Stimulated activated effector memory CD8-positive, alpha-beta T cell treated with anti-CD3 and anti-CD28 coated beads, Interleukin-12 subunit alpha, Interleukin-12 subunit beta, amount 100 ng/mL, for 72 hours (primary cell): ENCODE data around the gene HOXD11.

Source experiments
- ATAC-seq: fragments of 150-1000 bp; cut with Tn5 transposase; 2 replicates; pipeline ENCODE4 v1.10.0; 2021
- DNase-seq, 2 donors: peaks; one replicate each; pipeline ENCODE4 v3.0.0; 2021 to 2022; ENCODE audit warnings: low spot score in 2 of 2
- H3K27ac Mint-ChIP-seq: one replicate; pipeline ENCODE4 v1.8.0; 2022; ENCODE audit warnings: mild to moderate bottlenecking, mixed read lengths
- H3K36me3 Mint-ChIP-seq: one replicate; pipeline ENCODE4 v1.8.0; 2022; ENCODE audit warnings: mild to moderate bottlenecking, mixed read lengths
- H3K4me1 Mint-ChIP-seq: one replicate; pipeline ENCODE4 v1.8.0; 2022; ENCODE audit warnings: mixed read lengths
- H3K4me3 Mint-ChIP-seq: one replicate; pipeline ENCODE4 v1.8.0; 2022; ENCODE audit warnings: mild to moderate bottlenecking, mixed read lengths
- H3K9me3 Mint-ChIP-seq: one replicate; pipeline ENCODE4 v1.8.0; 2022; ENCODE audit warnings: mixed read lengths

HOXD11 gene

DNA sequence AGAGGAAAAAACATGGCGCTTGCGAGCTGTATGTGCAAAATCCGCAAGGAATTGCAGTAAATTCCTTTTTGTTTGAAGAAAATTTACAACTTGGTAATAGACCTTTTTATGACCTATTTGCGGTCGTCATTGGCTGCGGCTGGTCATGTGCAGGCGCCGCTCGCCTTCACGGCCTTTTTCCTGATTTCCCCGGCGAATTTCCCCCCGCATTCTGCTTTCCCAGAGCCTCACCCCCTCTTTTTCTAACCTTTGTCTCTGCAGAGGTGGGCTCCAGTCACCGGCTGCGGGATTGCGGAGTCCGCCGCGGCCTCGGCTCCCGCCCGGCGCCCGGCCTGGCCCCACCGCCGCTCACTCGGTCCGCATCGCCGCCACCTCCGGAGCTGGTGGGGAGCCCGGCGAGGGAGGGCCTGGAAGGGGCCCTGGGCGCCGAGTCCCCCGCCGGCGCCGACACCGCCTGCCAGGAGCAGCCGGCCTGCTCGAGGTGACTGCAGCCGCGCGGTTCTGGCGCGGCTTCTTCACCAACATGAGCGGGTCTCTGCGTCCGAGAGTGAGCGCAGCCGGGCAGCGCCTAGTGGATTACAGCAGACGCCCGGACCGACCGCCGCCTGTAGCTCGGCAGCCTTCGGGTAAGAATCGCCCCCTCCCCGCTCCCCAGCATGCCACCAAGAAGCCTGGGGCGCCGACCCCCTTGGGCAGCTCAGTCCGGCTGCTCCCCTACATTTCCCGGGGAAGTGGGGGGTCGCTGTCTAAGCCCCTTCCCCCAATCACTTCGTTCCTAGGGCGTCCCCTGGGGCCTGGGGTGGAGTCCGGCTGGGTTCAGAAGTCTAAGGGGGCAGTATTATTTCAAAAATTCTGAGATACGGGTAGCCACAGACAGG, 29.5 kb downstream of the HOXD11 start:
- no peak for ATAC-seq
- no peak overlapping the region for H3K27ac Mint-ChIP-seq
- peaks cover 9% of the 10 kb centered on the region for H3K36me3 Mint-ChIP-seq
- no peaks in the 10 kb centered on the region for H3K9me3 Mint-ChIP-seq
- H3K4me1 Mint-ChIP-seq: peaks cover 34% of the 10 kb centered on the region
- H3K4me3 Mint-ChIP-seq: peak overlapping the region; percentile 48
- no peak for DNase-seq

DNA sequence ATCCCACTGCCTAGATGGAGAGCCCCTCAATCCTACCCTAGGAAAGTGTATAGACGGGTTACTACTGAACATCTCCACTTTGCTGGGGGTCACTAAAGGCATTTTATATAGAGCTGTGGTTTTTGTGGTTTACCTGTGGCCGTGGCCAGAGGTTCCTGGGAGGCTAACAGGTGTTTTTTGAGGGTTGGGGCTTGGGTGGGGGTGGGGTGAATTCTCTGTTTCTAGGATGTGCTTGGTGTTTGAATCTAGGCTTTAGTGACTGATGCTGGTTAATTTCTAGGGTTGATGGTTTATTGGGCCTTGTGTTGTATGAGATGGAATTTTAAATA, 30.1 kb downstream of the HOXD11 start:
- no peak overlapping the region for H3K4me3 Mint-ChIP-seq
- DNase-seq: no peak
- peaks cover 33% of the 10 kb centered on the region for H3K4me1 Mint-ChIP-seq
- H3K36me3 Mint-ChIP-seq: peaks cover 9% of the 10 kb centered on the region
- no peaks in the 10 kb centered on the region for H3K9me3 Mint-ChIP-seq
- H3K27ac Mint-ChIP-seq: no peak overlapping the region
- no peak for ATAC-seq

DNA sequence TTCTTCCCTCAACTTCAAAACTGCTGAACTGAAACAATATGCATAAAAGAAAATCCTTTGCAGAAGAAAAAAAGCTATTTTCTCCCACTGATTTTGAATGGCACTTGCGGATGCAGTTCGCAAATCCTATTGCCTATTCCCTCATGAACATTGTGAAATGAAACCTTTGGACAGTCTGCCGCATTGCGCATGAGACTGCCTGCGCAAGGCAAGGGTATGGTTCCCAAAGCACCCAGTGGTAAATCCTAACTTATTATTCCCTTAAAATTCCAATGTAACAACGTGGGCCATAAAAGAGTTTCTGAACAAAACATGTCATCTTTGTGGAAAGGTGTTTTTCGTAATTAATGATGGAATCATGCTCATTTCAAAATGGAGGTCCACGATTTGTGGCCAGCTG, 30.8 kb downstream of the HOXD11 start:
- DNase-seq: no peak
- Mint-ChIP-seq H3K36me3 (peaks cover 9% of the 10 kb centered on the region), H3K27ac (no peak overlapping the region), H3K9me3 (no peaks in the 10 kb centered on the region), H3K4me3 (no peak overlapping the region), H3K4me1 (peaks cover 26% of the 10 kb centered on the region)
- no peak for ATAC-seq

DNA sequence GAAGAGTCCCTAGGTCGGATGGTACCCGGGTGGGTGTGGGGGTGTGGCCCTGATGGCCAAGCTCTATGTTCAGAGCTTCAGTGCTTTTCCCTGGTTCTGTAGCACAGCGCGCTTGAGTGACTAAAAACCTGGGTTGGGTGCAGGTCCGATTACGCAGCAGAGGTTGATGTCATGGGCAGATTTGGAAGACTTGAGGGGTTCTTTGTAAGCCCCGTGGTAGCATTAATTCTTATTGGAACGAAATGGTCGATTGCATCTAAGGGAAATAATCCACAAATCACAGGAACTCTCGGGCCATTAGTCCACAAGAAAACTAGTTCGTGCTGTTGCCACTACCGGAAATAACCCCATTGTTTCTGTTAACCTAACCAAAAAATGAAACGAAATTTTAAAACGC, 31.4 kb downstream of the HOXD11 start:
- no peak overlapping the region for H3K4me3 Mint-ChIP-seq
- no peaks in the 10 kb centered on the region for H3K9me3 Mint-ChIP-seq
- H3K36me3 Mint-ChIP-seq: peaks cover 9% of the 10 kb centered on the region
- H3K4me1 Mint-ChIP-seq: peaks cover 24% of the 10 kb centered on the region
- ATAC-seq (no peak), DNase-seq (no peak)
- H3K27ac Mint-ChIP-seq: no peak overlapping the region

DNA sequence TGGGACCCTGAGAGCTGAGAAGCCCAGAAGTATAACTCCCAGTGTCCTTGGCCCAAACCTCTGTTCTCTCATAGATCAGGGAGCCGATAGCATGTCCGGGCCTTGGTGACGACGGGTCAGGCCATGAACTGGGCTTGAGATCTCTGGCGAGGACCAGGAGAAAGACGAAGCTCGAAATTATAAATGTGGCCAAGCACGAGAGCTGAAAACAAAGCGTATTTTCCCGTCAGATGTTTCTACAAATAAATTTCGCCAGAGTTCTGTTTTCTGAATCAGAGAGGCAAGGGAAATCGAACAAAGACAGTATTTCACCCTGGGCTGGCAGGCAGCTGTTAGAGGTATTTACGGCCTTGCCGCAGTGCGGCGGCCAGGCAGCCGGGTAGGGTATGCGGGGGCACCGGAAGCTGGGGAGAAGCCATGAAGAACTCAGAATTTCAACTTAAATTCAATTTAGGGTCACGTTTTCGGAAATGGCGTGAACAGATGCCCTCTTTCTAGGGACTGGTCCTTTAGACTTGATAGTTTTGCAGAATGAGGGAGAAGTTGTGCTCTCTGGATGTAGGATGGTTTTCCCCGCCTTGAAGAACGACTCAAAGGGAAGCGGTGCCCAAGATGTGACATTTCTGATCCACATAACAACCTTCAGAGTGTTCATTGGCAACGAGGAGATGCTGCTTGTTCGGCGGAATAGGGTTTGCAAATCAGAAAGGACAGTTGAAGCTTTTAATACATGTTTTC, 32.0 kb downstream of the HOXD11 start:
- H3K36me3 Mint-ChIP-seq: peaks cover 9% of the 10 kb centered on the region
- H3K4me3 Mint-ChIP-seq: no peak overlapping the region
- DNase-seq (no peak), ATAC-seq (no peak)
- peaks cover 24% of the 10 kb centered on the region for H3K4me1 Mint-ChIP-seq
- no peak overlapping the region for H3K27ac Mint-ChIP-seq
- H3K9me3 Mint-ChIP-seq: no peaks in the 10 kb centered on the region

DNA sequence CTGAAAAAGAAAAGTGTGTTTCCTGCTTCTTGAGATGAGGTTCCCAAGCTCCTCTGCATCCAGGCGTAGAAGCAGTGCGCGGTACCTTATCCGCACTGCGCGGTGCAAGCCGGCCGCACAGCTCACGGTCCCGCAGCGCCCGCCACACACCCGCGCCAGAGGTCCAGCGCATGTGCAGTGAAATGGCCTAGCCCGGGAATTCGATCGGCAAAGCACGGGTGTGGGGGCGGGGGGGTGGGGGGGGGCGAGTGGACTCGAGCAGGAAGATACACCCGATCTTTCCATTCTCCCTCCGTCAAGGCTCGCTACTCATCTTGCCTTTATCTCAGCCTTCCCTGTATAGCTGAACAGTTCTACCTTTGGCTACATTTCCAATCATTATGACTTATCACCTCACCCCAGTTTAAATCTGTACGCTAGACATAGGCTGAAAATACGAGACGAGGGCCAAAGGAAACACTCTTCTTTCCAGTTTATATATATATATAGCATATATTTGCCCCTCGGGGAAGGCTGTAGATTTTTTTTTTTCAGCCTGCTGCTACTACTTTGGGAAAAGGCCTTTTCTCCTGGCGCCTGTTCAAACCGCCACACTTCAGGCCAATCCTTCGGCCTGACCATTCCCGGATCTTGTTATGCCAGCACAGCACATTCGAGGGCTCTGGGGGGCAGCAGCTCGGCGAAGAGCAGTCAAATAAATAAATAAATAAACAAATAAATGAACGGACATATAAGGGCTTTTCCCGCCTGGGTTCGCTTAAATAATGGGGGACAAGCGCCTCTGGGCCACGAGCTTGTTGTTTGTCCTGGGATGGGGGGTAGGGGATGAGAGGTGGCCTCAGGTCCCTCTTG, 32.8 kb downstream of the HOXD11 start:
- DNase-seq: no peak
- Mint-ChIP-seq H3K4me3 (no peak overlapping the region), H3K27ac (no peak overlapping the region), H3K36me3 (peaks cover 9% of the 10 kb centered on the region), H3K4me1 (peaks cover 24% of the 10 kb centered on the region), H3K9me3 (no peaks in the 10 kb centered on the region)
- ATAC-seq: no peak

DNA sequence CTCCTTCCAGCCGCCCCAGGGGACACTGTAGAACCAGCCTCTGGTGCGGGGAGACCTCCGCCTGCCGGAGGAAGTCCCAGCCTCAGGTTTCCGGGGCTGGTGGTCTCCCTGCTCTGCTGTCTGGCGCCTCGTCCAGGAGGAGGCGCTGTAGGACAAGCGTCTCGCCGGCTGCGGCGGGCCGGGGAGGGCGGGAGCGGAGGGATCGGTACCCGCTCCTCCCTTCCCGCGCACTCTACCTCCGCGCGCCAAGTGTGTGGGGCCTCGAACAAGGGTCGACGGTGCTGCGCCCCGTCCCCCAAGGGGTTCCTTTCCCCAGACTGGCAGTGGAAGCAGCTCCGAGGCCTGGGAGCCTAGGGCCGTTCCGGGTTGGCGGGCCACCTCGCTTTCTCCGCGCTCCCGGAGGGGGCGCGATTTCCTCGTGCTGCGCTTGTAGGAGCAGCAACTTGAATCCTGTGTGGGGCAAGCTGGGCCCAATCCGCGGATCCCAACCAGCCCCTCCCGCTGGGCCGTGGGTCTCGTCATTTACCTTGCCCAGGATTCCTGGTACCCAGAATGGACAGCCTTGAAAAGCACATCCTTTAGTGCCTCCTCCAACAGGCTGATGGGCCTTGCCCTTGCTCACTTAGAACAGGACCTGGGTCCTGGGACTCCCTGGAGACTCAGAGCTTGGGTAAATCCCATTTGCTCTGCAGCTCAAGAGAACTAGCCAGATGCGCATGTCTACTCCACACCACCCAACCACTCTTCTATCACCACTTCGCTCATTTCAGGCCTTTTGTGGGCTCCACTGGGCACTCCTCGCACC, 33.6 kb downstream of the HOXD11 start:
- Mint-ChIP-seq H3K36me3 (peaks cover 4% of the 10 kb centered on the region), H3K4me1 (peaks cover 18% of the 10 kb centered on the region), H3K9me3 (no peaks in the 10 kb centered on the region), H3K27ac (no peak overlapping the region), H3K4me3 (peak overlapping the region; percentile 31)
- ATAC-seq (peak; percentile 88), DNase-seq (peak; percentile 63 to 83)

DNA sequence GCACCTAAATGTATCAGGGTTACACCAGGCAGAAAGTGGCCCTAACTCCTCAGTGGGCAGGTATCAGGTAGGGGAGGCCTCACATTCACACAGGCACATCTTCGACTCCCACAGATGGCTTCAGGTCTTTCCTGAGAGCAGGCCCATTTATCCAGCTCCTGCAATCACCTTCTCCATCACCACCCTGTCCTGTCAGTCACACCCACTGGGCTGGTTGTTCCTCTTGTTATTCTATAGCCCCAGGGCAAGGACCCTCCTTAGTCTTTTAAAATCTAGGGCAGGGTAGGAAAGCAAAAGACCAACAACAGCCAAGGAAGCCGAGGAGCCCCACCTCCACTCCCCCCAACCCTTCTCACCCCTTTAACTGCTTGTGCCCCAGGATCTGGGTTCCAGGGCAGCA, 35.2 kb downstream of the HOXD11 start:
- no peak overlapping the region for H3K4me3 Mint-ChIP-seq

DNA sequence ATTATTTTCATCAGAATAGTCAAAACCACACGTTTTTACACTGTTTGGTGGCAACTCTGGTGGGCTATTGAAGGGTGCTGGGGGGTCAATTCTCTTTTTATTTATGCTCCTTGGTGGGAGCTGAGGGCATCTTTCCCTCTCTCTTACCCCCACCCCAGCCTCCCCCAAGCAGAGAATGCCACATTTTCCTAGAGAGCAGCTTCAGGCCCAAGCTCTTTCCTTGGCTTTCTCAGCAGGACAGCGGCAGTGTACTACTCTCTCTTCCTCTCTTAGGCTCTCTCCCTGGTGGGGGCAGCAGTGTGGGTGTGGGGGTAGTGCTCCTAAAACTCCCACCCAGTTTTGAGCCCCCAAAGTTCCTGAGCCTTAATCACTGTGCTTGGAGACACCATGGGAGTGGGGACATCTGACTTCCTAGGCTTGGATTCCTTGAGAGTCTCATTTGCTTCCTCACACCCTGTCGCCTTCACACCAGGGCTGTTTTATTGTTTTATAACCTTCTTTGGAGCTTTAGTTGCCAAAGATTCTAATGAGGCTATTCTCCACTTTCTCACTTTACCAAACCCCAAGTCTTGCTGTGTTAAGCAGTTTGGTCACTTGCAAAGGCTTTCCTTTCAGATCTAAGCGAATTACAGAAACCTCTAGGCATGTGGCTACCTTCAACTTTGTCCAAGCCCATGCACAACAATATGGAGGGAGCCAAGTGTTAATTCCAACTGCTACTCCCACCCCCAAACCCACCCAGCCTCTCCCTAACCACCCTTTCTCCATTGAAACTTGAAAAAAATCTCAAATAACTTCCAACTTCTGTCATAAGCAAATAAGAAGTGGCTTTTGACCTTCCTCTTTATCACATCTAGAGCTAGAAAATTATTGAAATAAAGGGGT, 38.2 kb downstream of the HOXD11 start:
- Mint-ChIP-seq H3K36me3 (no peaks in the 10 kb centered on the region), H3K4me3 (no peak overlapping the region), H3K27ac (no peak overlapping the region), H3K9me3 (no peaks in the 10 kb centered on the region), H3K4me1 (peaks cover 11% of the 10 kb centered on the region)
- ATAC-seq: no peak
- DNase-seq: no peak

More for the DNA sequence above, 35.2 kb downstream of the HOXD11 start:
- ATAC-seq (no peak), DNase-seq (no peak)
- H3K27ac Mint-ChIP-seq: no peak overlapping the region
- H3K36me3 Mint-ChIP-seq: no peaks in the 10 kb centered on the region
- H3K9me3 Mint-ChIP-seq: no peaks in the 10 kb centered on the region
- peaks cover 12% of the 10 kb centered on the region for H3K4me1 Mint-ChIP-seq

DNA sequence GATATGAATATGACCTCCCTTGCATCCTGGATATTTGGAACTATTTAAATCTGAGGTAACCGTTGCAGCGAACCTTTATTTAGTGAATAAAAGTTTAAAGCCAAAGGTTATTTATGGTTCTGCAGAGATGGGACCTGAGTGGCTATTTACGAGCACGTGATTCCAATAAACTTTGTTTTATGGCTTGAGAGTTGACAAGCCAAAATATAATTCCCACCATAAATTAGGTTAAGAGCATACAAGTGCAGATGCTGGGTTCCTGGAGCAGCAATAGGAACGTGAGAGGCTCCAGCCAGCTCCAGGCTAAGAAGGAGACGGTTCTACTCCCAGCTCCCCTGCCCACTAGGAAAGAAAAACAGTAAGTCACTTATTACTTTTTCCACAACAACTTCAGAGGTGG, 39.0 kb downstream of the HOXD11 start:
- Mint-ChIP-seq H3K9me3 (no peaks in the 10 kb centered on the region), H3K36me3 (no peaks in the 10 kb centered on the region)
- no peak for ATAC-seq

DNA sequence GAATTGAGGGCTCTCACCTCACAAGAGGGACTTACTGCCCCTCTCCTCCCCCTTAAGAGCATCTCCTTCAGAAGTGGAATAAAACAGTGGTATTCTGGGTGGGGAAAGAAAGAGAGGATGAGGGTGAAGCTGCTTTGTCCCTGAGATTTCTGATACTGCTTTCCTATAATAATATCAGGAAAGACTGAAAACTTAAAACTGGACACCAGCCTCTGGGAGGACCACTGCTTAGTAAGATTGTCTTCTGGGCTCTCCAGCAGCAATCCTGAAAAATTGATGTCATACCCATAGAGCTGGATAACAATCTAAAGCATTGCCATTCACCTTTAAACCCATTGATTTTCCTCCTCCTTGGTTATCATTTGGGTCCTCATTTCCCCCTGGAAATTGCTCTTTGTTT, 39.6 kb downstream of the HOXD11 start:
- no peak overlapping the region for H3K27ac Mint-ChIP-seq
- no peaks in the 10 kb centered on the region for H3K9me3 Mint-ChIP-seq
- peaks cover 5% of the 10 kb centered on the region for H3K4me1 Mint-ChIP-seq
- ATAC-seq: no peak
- H3K36me3 Mint-ChIP-seq: no peaks in the 10 kb centered on the region
- no peak overlapping the region for H3K4me3 Mint-ChIP-seq
- no peak for DNase-seq

More for the DNA sequence above, 39.0 kb downstream of the HOXD11 start:
- Mint-ChIP-seq H3K4me3 (no peak overlapping the region), H3K27ac (no peak overlapping the region), H3K4me1 (peaks cover 10% of the 10 kb centered on the region)
- DNase-seq: no peak

DNA sequence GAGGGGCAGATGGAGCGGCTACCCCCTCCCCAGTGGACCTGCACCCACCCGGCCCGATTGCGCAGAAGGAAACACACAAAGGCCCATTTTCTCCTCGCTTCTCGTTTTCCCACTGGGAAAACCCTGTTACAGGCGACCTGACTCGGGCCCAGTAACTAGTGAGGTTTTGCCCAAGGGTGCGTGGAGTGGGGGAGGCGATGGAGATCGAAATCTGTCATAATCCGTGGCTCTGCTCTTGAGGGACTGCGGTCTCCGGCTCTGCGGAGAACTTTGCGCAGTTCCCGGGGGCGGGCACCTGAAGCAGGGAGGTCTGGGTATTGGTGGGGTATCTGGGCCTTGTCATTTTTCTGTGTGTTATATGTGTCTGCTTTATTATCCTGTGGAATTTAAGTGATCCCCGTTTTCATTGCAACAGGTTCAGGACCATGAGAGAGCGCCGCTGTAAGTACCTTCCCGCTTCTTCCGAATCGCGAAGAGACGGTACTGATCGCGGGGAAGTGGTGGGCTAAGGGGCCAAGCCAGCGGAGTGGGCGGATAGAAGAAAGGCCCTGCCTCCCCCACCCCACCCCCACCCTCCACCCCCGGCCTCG, 40.2 kb downstream of the HOXD11 start:
- H3K27ac Mint-ChIP-seq: no peak overlapping the region
- ATAC-seq (no peak), DNase-seq (no peak)
- H3K4me1 Mint-ChIP-seq: peaks cover 5% of the 10 kb centered on the region
- no peaks in the 10 kb centered on the region for H3K36me3 Mint-ChIP-seq
- H3K9me3 Mint-ChIP-seq: no peaks in the 10 kb centered on the region
- H3K4me3 Mint-ChIP-seq: no peak overlapping the region

DNA sequence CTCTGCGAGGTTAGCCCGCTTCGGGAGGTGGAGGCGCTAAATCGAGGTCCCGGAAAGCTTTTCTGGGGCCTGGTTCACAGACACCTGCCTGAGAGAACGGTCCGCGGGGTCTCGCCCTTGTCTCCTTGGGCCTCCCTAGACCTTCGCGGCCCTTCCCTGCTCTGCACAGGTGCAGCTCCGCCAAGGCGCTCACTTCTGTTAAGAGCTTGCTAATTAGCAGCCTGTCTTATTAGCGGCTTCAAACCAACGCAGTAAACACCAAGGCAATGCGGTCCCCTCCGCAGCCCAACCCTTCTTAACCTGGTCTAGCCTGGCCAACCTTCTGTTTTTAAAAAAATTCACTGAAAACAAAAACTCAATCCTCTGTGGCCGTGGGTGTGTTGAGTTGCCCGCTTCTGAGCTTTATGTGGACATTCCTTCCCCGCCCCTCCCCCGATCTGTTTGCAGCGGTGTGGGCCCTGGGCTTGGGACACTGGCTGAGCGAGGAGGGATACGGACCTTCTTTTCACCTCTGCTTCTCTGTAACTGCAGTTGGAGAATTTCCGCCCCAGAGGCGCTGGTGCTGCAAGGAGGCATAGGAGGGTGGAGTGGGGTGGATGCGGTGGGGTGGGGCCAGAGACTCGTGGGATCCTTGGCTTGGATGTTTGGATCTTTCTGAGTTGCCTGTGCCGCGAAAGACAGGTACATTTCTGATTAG, 40.9 kb downstream of the HOXD11 start:
- Mint-ChIP-seq H3K4me1 (peaks cover 5% of the 10 kb centered on the region), H3K9me3 (no peaks in the 10 kb centered on the region), H3K4me3 (no peak overlapping the region), H3K36me3 (no peaks in the 10 kb centered on the region), H3K27ac (no peak overlapping the region)
- DNase-seq (no peak), ATAC-seq (no peak)
